Posterior cingulate gyrus (tissue), 11 donors: ENCODE results near the gene ITM2B.

ENCODE experiments used
- DNase-seq, 10 donors: peaks; one replicate each; pipeline versions ENCODE4 v3.0.0 to v3.0.0-alpha.2; 2020 to 2021; ENCODE audit warnings: mixed read lengths in 3 of 10
- intact Hi-C: fragments of 100-400 bp; cut with DNase I; formaldehyde crosslinking; loops from one replicate; pipeline ENCODE4 v1.15.1; 2023

Gene ITM2B

DNA sequence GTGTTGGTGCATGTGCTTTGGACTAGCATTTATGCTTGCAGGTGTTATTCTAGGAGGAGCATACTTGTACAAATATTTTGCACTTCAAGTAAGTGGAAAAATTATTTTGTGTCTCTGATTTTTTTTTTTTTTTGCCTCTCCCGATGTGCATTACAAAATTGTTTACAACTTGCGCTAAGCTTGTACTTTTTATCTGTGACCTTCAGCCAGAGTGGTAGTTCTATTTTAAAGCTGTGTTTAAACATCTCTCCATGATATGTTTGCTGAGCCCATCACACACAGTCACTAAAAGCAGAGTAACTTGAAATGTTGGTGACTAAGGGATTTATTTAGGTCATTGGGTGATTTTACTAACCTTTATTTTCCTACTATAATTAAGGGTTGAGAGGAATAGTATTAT lies 20.8 kb downstream of the ITM2B start:
- intact Hi-C loops = no loop called here
- no peak for DNase-seq

DNA sequence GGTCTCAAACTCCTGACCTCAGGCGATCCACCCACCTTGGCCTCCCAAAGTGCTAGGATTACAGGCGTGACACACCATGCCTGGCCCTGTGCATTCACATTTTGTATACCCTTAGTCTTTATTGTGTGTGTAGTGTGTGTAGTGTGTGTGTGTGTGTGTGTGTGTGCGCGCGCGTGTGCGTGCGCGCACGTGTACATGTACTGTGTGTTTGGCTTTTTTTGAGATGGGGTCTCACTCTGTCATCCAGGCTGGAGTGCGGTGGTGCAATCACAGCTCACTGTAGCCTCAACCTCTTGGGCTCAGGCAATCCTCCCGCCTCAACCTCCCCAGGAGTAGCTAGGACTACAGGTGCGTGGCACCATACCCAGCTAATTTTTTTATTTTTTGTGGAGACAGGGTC lies 22.1 kb downstream of the ITM2B start:
- no peak for DNase-seq
- intact Hi-C loops = no loop called here

DNA sequence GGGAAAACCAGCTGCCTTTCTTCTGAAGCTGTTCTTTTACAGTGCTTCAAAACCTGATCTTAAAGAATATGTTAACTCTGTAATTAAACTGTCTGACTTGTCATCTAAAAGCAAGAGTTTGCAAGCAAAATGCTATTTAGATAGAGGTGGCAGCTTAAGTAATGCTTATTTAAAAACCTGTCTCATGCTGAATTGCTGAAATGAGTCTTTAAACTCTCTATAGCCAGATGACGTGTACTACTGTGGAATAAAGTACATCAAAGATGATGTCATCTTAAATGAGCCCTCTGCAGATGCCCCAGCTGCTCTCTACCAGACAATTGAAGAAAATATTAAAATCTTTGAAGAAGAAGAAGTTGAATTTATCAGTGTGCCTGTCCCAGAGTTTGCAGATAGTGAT lies 22.9 kb downstream of the ITM2B start:
- intact Hi-C loops = no loop called here
- no peak for DNase-seq

- intact Hi-C loops = no loop called here
- DNase-seq = no peak
Measured at GRCh38 chr13:48258002-48258401, 25.0 kb downstream of the ITM2B start.

DNA sequence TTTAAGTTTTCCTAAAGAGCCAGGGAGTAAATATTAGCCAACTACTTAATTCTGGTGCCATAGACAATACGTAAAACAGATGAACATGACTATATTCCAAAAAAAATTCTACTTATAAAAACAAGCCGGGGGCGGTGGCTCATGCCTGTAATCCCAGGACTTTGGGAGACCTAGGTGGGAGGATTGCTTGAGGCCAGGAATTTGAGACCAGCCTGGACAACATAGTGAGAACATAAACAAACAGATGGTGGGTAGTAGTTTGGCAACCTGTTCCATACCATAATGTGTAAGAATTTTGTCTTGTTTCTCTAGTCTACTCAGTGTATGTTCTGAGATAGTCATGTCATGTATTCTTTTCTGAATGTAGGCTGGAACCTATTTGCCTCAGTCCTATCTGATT lies 25.4 kb downstream of the ITM2B start:
- intact Hi-C loops = no loop called here
- DNase-seq = no peak

DNA sequence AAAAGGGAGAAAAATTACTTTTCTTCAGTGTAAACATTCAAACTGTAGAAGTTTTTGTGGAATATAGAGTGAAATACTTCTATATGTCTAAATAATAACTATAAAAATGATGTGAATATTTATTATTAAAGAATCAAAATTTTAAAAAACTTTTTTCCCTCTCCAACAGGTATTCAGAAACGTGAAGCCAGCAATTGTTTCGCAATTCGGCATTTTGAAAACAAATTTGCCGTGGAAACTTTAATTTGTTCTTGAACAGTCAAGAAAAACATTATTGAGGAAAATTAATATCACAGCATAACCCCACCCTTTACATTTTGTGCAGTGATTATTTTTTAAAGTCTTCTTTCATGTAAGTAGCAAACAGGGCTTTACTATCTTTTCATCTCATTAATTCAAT lies 28.0 kb downstream of the ITM2B start:
- intact Hi-C loops = no loop called here
- no peak for DNase-seq

DNA sequence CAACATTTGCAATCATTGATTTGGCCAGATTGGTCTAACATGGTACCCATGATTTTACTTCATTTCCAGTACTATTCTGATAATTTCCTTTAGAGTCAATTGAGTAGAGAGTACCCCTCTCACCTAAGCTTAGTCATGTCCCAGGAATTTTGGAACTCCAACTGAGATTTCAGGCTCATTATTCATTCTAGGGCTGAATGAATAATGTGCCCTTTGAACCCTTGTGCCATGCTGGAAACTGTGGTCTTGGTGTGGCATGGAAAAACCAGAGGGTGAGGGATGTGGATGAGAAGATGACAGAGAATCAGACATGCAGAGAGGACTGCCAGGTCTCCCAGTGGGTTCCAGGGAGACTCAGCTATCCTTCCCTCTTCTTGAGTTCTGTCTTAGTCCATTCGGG lies 30.2 kb downstream of the ITM2B start:
- intact Hi-C loops = no loop called here
- DNase-seq = no peak

- intact Hi-C loops = no loop called here
Measured at GRCh38 chr13:48264058-48264457, 31.1 kb downstream of the ITM2B start.

DNA sequence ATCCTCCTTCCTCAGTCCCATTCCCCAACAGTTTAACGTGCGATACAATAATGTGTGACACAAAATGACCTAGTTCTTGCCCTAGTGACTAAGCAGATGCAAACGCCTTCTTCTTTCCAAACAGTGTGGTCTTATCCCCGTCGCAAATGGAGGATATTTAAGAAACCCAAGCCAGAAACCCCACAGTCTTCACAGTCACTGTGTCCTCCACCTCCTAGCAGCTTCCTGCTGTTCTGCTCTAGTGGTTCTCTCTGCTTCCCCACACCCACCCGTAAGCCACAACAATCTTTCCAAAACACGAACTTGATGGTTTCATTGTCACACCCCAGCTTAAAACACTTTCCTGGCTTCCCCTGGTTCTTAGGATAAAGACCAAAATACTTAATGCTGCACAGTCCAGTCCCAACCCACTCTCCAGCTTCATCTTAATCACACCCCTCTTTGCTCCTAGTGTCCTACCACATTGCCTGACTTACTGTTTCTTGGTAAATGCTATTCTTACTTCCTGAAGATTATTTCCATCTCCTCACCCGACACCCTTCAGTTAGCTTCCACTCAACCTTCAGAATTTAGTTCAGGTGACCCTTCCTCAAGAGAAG lies 32.3 kb downstream of the ITM2B start:
- DNase-seq = no peak
- intact Hi-C loops = no loop called here

More at GRCh38 chr13:48264058-48264457, 31.1 kb downstream of the ITM2B start:
- DNase-seq = no peak

DNA sequence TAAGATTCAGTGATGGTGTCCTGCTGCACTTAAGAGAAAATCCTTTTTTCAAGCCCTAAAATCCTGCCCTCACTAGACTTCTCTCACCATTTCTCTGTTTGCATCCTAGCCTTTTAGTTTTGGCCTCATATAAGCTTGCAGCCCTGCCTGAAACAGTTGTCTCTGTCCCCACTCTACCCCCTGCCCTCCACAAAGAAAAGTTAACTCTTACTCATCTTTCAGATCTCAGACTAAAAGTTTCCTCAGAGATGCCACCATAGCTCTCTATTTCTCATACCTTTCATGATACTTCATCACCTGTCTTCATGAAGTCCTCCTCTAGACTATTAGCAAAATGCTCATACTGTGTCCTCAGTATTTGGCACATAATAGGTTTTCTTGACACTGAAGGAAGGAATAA lies 33.1 kb downstream of the ITM2B start:
- intact Hi-C loops = no loop called here
- DNase-seq = no peak

- intact Hi-C loops = no loop called here
- no peak for DNase-seq
Measured at GRCh38 chr13:48266701-48267639, 34.0 kb downstream of the ITM2B start.

GRCh38 chr13:48268019-48268418 lies 35.0 kb downstream of the ITM2B start:
- intact Hi-C loops = no loop called here
- DNase-seq = no peak

DNA sequence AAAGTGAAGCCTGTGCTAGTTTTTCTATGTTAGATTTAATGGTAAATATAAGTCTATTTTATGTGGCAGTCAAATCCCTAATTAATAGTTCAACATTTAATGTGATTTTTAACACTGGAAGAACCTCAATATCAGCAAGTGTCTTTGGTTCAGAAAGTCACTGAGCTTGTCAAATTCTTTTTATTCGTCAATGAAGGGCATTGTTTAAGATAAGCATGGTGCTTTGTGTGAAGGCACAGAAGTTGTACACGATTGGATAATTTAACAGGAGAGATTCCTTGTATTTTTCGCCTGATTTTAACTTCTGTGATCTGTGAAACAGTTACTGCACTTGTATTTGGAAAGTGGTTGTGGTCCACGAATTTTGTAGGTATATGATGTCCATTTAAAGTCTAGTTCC lies 40.3 kb downstream of the ITM2B start:
- intact Hi-C loops = no loop called here

DNA sequence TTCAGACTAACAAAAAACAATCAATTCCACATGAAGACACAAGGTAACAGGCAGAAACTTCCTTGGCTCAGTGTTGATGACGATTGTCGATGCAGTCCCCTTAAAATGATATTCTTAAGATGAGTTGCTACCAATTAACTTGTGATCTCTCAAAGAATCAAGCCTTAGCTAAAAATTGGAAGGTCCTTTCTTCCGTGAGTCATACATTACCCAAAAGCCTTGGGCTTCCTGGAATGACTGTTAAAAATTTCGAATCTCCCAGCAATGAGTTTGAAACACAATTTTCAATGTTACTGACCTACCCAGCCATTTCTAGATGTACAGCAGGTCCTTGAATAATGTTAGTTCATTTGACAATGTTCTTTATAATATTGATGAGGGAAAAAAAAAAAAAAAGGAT lies 42.5 kb downstream of the ITM2B start:
- DNase-seq = no peak
- intact Hi-C loops = no loop called here

More for the DNA sequence above, 40.3 kb downstream of the ITM2B start:
- no peak for DNase-seq

DNA sequence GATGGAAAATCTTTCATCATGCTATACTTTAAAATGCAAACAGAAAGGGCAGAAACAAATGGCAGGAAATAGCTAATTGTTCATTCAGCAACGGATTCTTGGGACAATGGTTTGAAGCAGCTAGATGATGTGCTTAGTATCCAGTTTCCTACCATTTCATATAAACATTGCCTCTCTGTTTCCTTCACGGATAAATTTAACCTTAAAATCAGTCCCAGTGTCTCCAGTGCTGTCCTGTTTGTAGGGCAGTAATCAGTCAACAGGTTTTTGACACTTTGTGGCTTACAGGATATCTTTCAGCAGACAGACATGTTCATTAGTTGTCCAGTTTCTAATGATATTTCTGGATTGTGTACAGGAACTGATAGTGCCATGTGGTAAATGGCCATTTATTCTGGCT lies 45.8 kb downstream of the ITM2B start:
- intact Hi-C loops = no loop called here

DNA sequence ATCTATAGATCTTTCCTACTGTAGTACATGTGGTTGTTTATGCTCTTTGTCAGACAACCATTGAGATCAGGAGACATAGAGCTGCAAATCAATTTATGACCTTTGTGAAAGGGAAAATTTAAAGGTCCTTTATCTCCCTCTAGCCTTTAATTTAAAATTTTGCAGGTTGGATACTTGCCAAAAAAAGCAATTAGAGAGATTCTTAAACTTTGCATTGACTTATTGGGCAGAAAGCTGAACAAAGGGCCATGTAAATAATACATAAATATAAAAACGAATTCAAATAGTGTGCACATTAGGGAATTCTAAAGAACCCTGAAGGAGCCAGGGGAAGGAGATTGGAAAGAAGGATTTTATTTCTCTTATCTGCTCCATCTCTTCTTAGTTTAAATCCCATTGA lies 48.5 kb downstream of the ITM2B start:
- intact Hi-C loops = no loop called here
- DNase-seq = no peak

More for the DNA sequence above, 45.8 kb downstream of the ITM2B start:
- DNase-seq = no peak

- intact Hi-C loops = no loop called here
- no peak for DNase-seq
Measured at GRCh38 chr13:48291730-48292129, 58.7 kb downstream of the ITM2B start.

DNA sequence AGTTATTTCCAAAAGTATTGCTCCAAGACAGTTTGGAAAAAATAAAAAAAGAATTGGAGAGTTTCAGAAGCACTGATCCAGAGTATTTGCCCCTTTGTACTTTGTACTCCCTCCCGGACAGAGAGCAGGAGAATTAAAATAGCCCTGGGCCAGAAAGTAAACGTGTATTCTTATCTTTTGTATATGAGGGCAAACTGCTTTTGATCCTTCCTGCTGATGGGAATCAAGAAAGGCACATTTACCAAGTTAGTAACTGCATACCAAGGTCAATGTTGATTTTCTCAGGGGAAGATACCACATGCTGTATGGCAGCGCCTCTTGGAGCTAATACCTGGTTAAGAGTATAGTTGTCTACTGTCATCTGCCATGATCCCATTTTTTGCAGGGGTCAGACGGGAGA lies 59.6 kb downstream of the ITM2B start:
- no peak for DNase-seq
- intact Hi-C loops = no loop called here

DNA sequence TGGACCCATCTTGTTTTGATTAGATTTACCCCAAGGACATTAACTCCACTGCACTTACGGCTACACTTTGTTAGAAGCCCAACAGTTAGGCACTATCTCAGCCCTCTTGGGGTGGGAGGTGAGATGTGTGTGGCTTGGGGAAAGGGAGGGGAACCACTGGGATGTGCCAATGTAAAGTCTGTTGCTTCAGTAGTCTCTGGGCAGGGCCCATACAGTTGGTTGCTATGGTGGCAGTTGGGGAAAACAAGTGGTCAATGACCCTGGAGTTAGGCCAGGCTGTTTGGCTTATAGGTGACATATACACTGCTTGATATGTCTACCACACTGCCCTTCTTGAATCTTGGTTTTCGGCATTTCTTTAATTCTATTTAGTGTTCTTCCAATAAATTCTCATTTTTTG lies 61.6 kb downstream of the ITM2B start:
- intact Hi-C loops = no loop called here
- no peak for DNase-seq

DNA sequence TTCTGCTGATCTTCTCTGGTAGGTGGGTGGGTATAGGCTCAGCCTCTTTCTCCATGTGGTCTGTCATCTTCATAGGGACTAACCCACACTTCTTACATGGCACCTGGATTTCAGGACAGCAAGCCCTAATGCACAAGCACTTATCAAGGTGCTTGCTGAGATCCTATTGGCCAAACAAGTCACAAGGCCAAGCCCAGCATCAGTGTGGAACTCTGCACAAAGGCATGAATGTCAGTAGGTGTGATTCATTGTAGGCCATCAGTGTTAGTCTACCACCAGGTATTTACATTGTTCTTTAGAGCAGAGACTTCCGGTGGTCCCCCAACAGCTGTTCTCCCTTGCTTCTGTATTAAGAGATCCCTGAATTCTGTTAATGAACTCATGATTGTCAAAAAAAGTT lies 62.3 kb downstream of the ITM2B start:
- intact Hi-C loops = no loop called here
- no peak for DNase-seq

- intact Hi-C loops = no loop called here
- DNase-seq = no peak
Measured at GRCh38 chr13:48296528-48296927, 63.5 kb downstream of the ITM2B start.

GRCh38 chr13:48297131-48297786 lies 64.3 kb downstream of the ITM2B start:
- DNase-seq = no peak
- intact Hi-C loops = no loop called here
